ENCODE data around the gene PGS1. TPM values are rescaled to one million over a fixed set of nuclear protein-coding genes. Genes with fewer than 3 reads are reported as not detected.

Gene PGS1
- total RNA-seq, 2 donors from 2014 or later = 29.2 to 57.4 TPM

GRCh38 chr17:78356101-78356713 lies 22.2 kb upstream of the PGS1 start:
- no peak for TF ChIP-seq CTCF (IDR thresholded peaks at IDR 0.05)
- TF ChIP-seq POLR2AphosphoS5 (IDR thresholded peaks at IDR 0.05) = no peak
- no peak for TF ChIP-seq POLR2A (IDR thresholded peaks at IDR 0.05)
- WGBS = 64% methylated on average over 16 of the region's 16 CpGs
- no peak overlapping the region for H3K4me3 ChIP-seq
- no peak for DNase-seq (ENCODE audit: low spot score)
- intact Hi-C loops (cut with DNase I) = no loop called here
- peaks cover 17% of the 10 kb centered on the region for H3K4me1 ChIP-seq (replicated peaks)
- no peaks in the 10 kb centered on the region for H3K36me3 ChIP-seq
- H3K27ac ChIP-seq = peak overlapping the region; percentile 36 to 38
- no peaks in the 10 kb centered on the region for H3K9me3 ChIP-seq
- no peaks in the 10 kb centered on the region for H3K27me3 ChIP-seq (replicated peaks; ENCODE audit: insufficient read depth)

GRCh38 chr17:78357177-78357586 lies 21.3 kb upstream of the PGS1 start:
- peak overlapping the region; percentile 22 to 82 for H3K27ac ChIP-seq
- peak overlapping the region in 1 of 2 donors; percentile 59 for H3K4me3 ChIP-seq
- no peaks in the 10 kb centered on the region for H3K27me3 ChIP-seq (replicated peaks; ENCODE audit: insufficient read depth)
- TF ChIP-seq POLR2A (IDR thresholded peaks at IDR 0.05) (peak; percentile 9), POLR2AphosphoS5 (IDR thresholded peaks at IDR 0.05) (no peak)
- H3K4me1 ChIP-seq (replicated peaks) = peaks cover 12% of the 10 kb centered on the region
- no peak for DNase-seq (ENCODE audit: low spot score)
- no peaks in the 10 kb centered on the region for H3K36me3 ChIP-seq
- no peaks in the 10 kb centered on the region for H3K9me3 ChIP-seq
- intact Hi-C loops (cut with DNase I) = no loop called here
- WGBS = 61% methylated on average over 7 of the region's 7 CpGs

GRCh38 chr17:78357672-78358537 lies 20.5 kb upstream of the PGS1 start:
- H3K4me3 ChIP-seq = peak overlapping the region; percentile 43 to 59
- peaks cover 7% of the 10 kb centered on the region for H3K4me1 ChIP-seq (replicated peaks)
- DNase-seq (ENCODE audit: low spot score) = no peak
- TF ChIP-seq CTCF (IDR thresholded peaks at IDR 0.05) (no peak), POLR2A (IDR thresholded peaks at IDR 0.05) (no peak), POLR2AphosphoS5 (IDR thresholded peaks at IDR 0.05) (no peak)
- 77% methylated on average over 25 of the region's 25 CpGs for WGBS
- no peaks in the 10 kb centered on the region for H3K36me3 ChIP-seq
- no peaks in the 10 kb centered on the region for H3K9me3 ChIP-seq
- intact Hi-C loops (cut with DNase I) = no loop called here
- H3K27me3 ChIP-seq (replicated peaks; ENCODE audit: insufficient read depth) = no peaks in the 10 kb centered on the region
- H3K27ac ChIP-seq = peak overlapping the region; percentile 22 to 82

- Histone ChIP-seq H3K27me3 (replicated peaks; ENCODE audit: insufficient read depth) (no peaks in the 10 kb centered on the region), H3K4me3 (peak overlapping the region; percentile 43 to 59), H3K36me3 (no peaks in the 10 kb centered on the region), H3K9me3 (no peaks in the 10 kb centered on the region), H3K4me1 (replicated peaks) (peaks cover 7% of the 10 kb centered on the region), H3K27ac (peak overlapping the region; percentile 69 to 82)
- TF ChIP-seq POLR2AphosphoS5 (IDR thresholded peaks at IDR 0.05) (no peak), POLR2A (IDR thresholded peaks at IDR 0.05) (no peak), CTCF (IDR thresholded peaks at IDR 0.05) (no peak)
- WGBS = 16% methylated on average over 58 of the region's 72 CpGs
- no peak for DNase-seq (ENCODE audit: low spot score)
- intact Hi-C loops (cut with DNase I) = no loop called here
Measured at GRCh38 chr17:78358538-78359320, 19.7 kb upstream of the PGS1 start.

All from prostate gland (tissue), 2 donors.